ENCODE data around the gene EFNA5. TPM values are rescaled to one million over a fixed set of nuclear protein-coding genes. Genes with fewer than 3 reads are reported as not detected.

Gene EFNA5
- polyA plus RNA-seq, 1 of the 3 experiments (the other 2 are of a cell fraction): 0.81 TPM

GRCh38 chr5:107563959-107564544 lies 106.7 kb downstream of the EFNA5 start:
- ChIA-PET POLR2A (no interaction called here), CTCF (interaction anchor here (0.7 to 4.6 kb wide), 2 partner anchors 8 to 364 kb away, joined by 3 to 42 read pairs; no protein-coding TSS in a partner anchor)
- no peaks in the 10 kb centered on the region for H3K9me3 ChIP-seq
- no peak overlapping the region for H3K4me3 ChIP-seq (ENCODE audit: low read depth in 2 of 2, low read length in 1 of 2)
- no peak overlapping the region for H3K4me2 ChIP-seq
- no peaks in the 10 kb centered on the region for H3K36me3 ChIP-seq (replicated peaks in 1 of 2; ENCODE audit: control insufficient read depth in 1 of 2, insufficient read depth in 2 of 2, low read length in 1 of 2)
- WGBS (ENCODE audit: low lambda C conversion rate): 99% methylated on average over 3 of the region's 3 CpGs
- H2AFZ ChIP-seq (ENCODE audit: low read depth): no peak overlapping the region
- peak in 1 of 2 experiments; percentile 35; a peak in 1 of 4 replicates for TF ChIP-seq EP300 (IDR thresholded peaks at IDR 0.05; ENCODE audit: borderline replicate concordance in 1 of 2, low read depth in 1 of 2, low read length in 1 of 2)
- TF ChIP-seq RXRA (IDR thresholded peaks at IDR 0.05; ENCODE audit: borderline replicate concordance, low read depth): no peak
- H3K4me1 ChIP-seq (ENCODE audit: control insufficient read depth in 1 of 2, insufficient read depth in 2 of 2, low read depth in 1 of 2, low read length in 1 of 2): peaks cover 0 to 8% of the 10 kb centered on the region in 2 experiments; a peak in 2 of 4 replicates
- H3K79me2 ChIP-seq (ENCODE audit: insufficient read depth): no peaks in the 10 kb centered on the region
- H4K20me1 ChIP-seq (ENCODE audit: insufficient read depth): no peaks in the 10 kb centered on the region
- no peaks in the 10 kb centered on the region for H3K27me3 ChIP-seq (ENCODE audit: insufficient read depth)
- no peak overlapping the region for H3K9ac ChIP-seq
- DNase-seq: no peak
- no peaks in the 10 kb centered on the region for H3F3A ChIP-seq (replicated peaks; ENCODE audit: insufficient read depth)
- H3K9me2 ChIP-seq: no peaks in the 10 kb centered on the region
- no peak overlapping the region for H3K27ac ChIP-seq (ENCODE audit: low read depth in 2 of 2, low read length in 1 of 2)

- TF ChIP-seq SMC3 (IDR thresholded peaks at IDR 0.05; ENCODE audit: low read depth, low read length): no peak
- no peak for TF ChIP-seq NRF1 (IDR thresholded peaks at IDR 0.05; ENCODE audit: low read depth, low read length)
- TF ChIP-seq, protein P1, sequence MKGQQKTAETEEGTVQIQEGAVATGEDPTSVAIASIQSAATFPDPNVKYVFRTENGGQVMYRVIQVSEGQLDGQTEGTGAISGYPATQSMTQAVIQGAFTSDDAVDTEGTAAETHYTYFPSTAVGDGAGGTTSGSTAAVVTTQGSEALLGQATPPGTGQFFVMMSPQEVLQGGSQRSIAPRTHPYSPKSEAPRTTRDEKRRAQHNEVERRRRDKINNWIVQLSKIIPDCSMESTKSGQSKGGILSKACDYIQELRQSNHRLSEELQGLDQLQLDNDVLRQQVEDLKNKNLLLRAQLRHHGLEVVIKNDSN (IDR thresholded peaks at IDR 0.05; ENCODE audit: borderline replicate concordance, low read depth): no peak
- TF ChIP-seq RFX5 (IDR thresholded peaks at IDR 0.05; ENCODE audit: low read length): no peak
- no peak for TF ChIP-seq TEAD4 (IDR thresholded peaks at IDR 0.05; ENCODE audit: borderline replicate concordance, insufficient read depth)
- POLR2A ChIA-PET: no interaction called here
- H3K36me3 ChIP-seq (replicated peaks in 1 of 2; ENCODE audit: control insufficient read depth in 1 of 2, insufficient read depth in 2 of 2, low read length in 1 of 2): no peaks in the 10 kb centered on the region
- H3F3A ChIP-seq (replicated peaks; ENCODE audit: insufficient read depth): peaks cover 5% of the 10 kb centered on the region
- H4K20me1 ChIP-seq (ENCODE audit: insufficient read depth): no peaks in the 10 kb centered on the region
- 90% methylated on average over 6 of the region's 6 CpGs for WGBS (ENCODE audit: low lambda C conversion rate)
- H3K4me3 ChIP-seq (ENCODE audit: low read depth in 2 of 2, low read length in 1 of 2): no peak overlapping the region
- no peak overlapping the region for H3K27ac ChIP-seq (ENCODE audit: low read depth in 2 of 2, low read length in 1 of 2)
- H2AFZ ChIP-seq (ENCODE audit: low read depth): no peak overlapping the region
- no peaks in the 10 kb centered on the region for H3K79me2 ChIP-seq (ENCODE audit: insufficient read depth)
- H3K4me2 ChIP-seq: no peak overlapping the region
- DNase-seq: no peak
- no peaks in the 10 kb centered on the region for H3K9me3 ChIP-seq
- peaks cover 6 to 24% of the 10 kb centered on the region in 2 experiments; a peak in 3 of 4 replicates for H3K4me1 ChIP-seq (ENCODE audit: control insufficient read depth in 1 of 2, insufficient read depth in 2 of 2, low read depth in 1 of 2, low read length in 1 of 2)
- H3K9ac ChIP-seq: no peak overlapping the region
- H3K9me2 ChIP-seq: no peaks in the 10 kb centered on the region
- H3K27me3 ChIP-seq (ENCODE audit: insufficient read depth): no peaks in the 10 kb centered on the region
- CTCF ChIA-PET: interaction anchor here (1.5 to 4.6 kb wide), 2 partner anchors 12 to 41 kb away, joined by 3 to 42 read pairs; no protein-coding TSS in a partner anchor
These were observed 110.4 kb downstream of the EFNA5 start for GRCh38 chr5:107560377-107560776.

DNA sequence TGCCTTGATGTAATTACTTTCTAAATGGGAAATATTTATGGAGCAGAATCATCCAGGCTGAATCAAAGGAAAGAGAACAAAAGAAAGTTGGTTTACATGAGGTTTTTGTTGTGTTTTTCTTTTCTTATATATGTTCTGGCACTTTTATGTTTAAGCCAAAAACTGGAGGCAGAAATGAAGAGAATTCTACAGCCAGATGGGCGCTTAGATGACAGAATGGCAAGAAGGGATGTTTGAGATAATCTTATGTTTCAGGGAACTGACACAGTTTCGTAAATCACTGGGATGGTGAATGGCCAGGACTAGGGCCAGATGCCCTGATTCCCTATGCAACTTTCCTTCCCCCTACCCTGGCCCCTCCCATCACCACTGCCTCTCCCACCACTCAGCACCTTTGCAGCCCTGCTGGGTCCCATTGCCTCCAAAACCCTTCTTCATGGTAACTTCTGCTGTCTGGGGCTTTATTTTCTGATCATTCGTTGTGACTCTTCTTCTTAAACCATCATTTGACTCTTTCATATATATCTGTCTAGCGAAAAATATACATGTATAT lies 111.8 kb downstream of the EFNA5 start:
- POLR2A ChIA-PET: no interaction called here
- DNase-seq: peak; percentile 29
- H3K4me1 ChIP-seq (ENCODE audit: control insufficient read depth in 1 of 2, insufficient read depth in 2 of 2, low read depth in 1 of 2, low read length in 1 of 2): peaks cover 12 to 30% of the 10 kb centered on the region in 2 experiments; a peak in 3 of 4 replicates
- H3K9me3 ChIP-seq: no peaks in the 10 kb centered on the region
- no peaks in the 10 kb centered on the region for H3K9me2 ChIP-seq
- H3K27ac ChIP-seq (ENCODE audit: low read depth in 2 of 2, low read length in 1 of 2): no peak overlapping the region; a peak in 1 of 4 replicates
- H3K79me2 ChIP-seq (ENCODE audit: insufficient read depth): no peaks in the 10 kb centered on the region
- H2AFZ ChIP-seq (ENCODE audit: low read depth): no peak overlapping the region
- H3K36me3 ChIP-seq (replicated peaks in 1 of 2; ENCODE audit: control insufficient read depth in 1 of 2, insufficient read depth in 2 of 2, low read length in 1 of 2): no peaks in the 10 kb centered on the region
- peaks cover 9% of the 10 kb centered on the region for H3F3A ChIP-seq (replicated peaks; ENCODE audit: insufficient read depth)
- WGBS (ENCODE audit: low lambda C conversion rate): 92% methylated on average over 4 of the region's 4 CpGs
- H3K4me2 ChIP-seq: no peak overlapping the region
- H3K4me3 ChIP-seq (ENCODE audit: low read depth in 2 of 2, low read length in 1 of 2): no peak overlapping the region
- H3K27me3 ChIP-seq (ENCODE audit: insufficient read depth): no peaks in the 10 kb centered on the region
- H4K20me1 ChIP-seq (ENCODE audit: insufficient read depth): no peaks in the 10 kb centered on the region
- no peak overlapping the region for H3K9ac ChIP-seq
- TF ChIP-seq, protein P2, sequence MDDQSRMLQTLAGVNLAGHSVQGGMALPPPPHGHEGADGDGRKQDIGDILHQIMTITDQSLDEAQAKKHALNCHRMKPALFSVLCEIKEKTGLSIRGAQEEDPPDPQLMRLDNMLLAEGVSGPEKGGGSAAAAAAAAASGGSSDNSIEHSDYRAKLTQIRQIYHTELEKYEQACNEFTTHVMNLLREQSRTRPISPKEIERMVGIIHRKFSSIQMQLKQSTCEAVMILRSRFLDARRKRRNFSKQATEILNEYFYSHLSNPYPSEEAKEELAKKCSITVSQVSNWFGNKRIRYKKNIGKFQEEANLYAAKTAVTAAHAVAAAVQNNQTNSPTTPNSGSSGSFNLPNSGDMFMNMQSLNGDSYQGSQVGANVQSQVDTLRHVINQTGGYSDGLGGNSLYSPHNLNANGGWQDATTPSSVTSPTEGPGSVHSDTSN (IDR thresholded peaks at IDR 0.05): no peak
- TF ChIP-seq TCF12 (IDR thresholded peaks at IDR 0.05) (no peak), EP300 (IDR thresholded peaks at IDR 0.05; ENCODE audit: borderline replicate concordance in 1 of 2, low read depth in 1 of 2, low read length in 1 of 2) (no peak), CHD2 (IDR thresholded peaks at IDR 0.05; ENCODE audit: low read length, partially characterized antibody) (no peak)
- TF ChIP-seq, protein P3, sequence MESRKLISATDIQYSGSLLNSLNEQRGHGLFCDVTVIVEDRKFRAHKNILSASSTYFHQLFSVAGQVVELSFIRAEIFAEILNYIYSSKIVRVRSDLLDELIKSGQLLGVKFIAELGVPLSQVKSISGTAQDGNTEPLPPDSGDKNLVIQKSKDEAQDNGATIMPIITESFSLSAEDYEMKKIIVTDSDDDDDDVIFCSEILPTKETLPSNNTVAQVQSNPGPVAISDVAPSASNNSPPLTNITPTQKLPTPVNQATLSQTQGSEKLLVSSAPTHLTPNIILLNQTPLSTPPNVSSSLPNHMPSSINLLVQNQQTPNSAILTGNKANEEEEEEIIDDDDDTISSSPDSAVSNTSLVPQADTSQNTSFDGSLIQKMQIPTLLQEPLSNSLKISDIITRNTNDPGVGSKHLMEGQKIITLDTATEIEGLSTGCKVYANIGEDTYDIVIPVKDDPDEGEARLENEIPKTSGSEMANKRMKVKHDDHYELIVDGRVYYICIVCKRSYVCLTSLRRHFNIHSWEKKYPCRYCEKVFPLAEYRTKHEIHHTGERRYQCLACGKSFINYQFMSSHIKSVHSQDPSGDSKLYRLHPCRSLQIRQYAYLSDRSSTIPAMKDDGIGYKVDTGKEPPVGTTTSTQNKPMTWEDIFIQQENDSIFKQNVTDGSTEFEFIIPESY (IDR thresholded peaks at IDR 0.05; ENCODE audit: borderline replicate concordance, low read depth): no peak
- TF ChIP-seq, protein P4, sequence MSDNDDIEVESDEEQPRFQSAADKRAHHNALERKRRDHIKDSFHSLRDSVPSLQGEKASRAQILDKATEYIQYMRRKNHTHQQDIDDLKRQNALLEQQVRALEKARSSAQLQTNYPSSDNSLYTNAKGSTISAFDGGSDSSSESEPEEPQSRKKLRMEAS (IDR thresholded peaks at IDR 0.05; ENCODE audit: low read depth): no peak
- CTCF ChIA-PET: interaction anchor here (1.3 kb wide), 1 partner anchor 13 kb away, joined by 6 read pairs; no protein-coding TSS in a partner anchor

Measured in SK-N-SH (cell line).